HL-60 (cell line): ENCODE data around the gene MIOX.
A peak's percentile ranks its signal among the peaks of the same experiment; 100 is the strongest.

Source experiments
- DNase-seq, 2 experiments: peaks; one replicate each; pipeline ENCODE4 v3.0.0-alpha.2; 2010 to 2020; ENCODE audit warnings: low read depth in 1 of 2, low spot score in 1 of 2
- H3K27ac ChIP-seq: fragments of 250-450 bp; sonication (Bioruptor Pico); replicated peaks from 2 replicates; pipeline ENCODE4 v1.5.1; 2020; ENCODE audit warnings: mild to moderate bottlenecking, moderate library complexity
- H3K27me3 ChIP-seq: fragments of 250-450 bp; sonication (Bioruptor Pico); 2 replicates; pipeline ENCODE4 v1.5.1; 2021; ENCODE audit warnings: mild to moderate bottlenecking, moderate library complexity; ENCODE audit not compliant: insufficient read depth, poor library complexity, severe bottlenecking
- H3K4me3 ChIP-seq: replicated peaks from 2 replicates; pipeline ENCODE4 v1.5.1; 2011; ENCODE audit warnings: mild to moderate bottlenecking, control low read depth, low read length; ENCODE audit not compliant: insufficient read depth
- GABPA ChIP-seq: IDR thresholded peaks from 2 replicates; pipeline ENCODE4 v1.6.1; 2012; ENCODE audit warnings: low read depth
- POLR2AphosphoS5 ChIP-seq: IDR thresholded peaks from 2 replicates; pipeline ENCODE4 v1.6.1; 2012; ENCODE audit warnings: low read depth
- REST ChIP-seq: IDR thresholded peaks from 2 replicates; pipeline ENCODE4 v1.6.1; 2012; ENCODE audit warnings: low read depth; ENCODE audit not compliant: insufficient replicate concordance
- SPI1 ChIP-seq: IDR thresholded peaks from 2 replicates; pipeline ENCODE4 v1.6.1; 2012; ENCODE audit warnings: low read depth, mild to moderate bottlenecking, borderline replicate concordance
- TF ChIP-seq, protein P1 (sequence below): IDR thresholded peaks from one replicate; pipeline ENCODE4 v1.5.1; 2011; ENCODE audit warnings: low read length, control low read depth, inconsistent platforms; ENCODE audit not compliant: insufficient read depth

Gene MIOX

GRCh38 chr22:50505776-50506610 lies 19.3 kb downstream of the MIOX start:
- TF ChIP-seq REST, result no peak
- TF ChIP-seq SPI1, result no peak
- no peak for DNase-seq
- H3K27ac ChIP-seq, result no peak overlapping the region
- no peaks in the 10 kb centered on the region for H3K27me3 ChIP-seq
- H3K4me3 ChIP-seq, result peak overlapping the region; percentile 81; the same call in 1 of the 2 replicates

GRCh38 chr22:50506611-50507420 lies 20.2 kb downstream of the MIOX start:
- no peaks in the 10 kb centered on the region for H3K27me3 ChIP-seq
- H3K27ac ChIP-seq, result peak overlapping the region; percentile 89
- DNase-seq, result no peak
- peak overlapping the region; percentile 81 for H3K4me3 ChIP-seq
- TF ChIP-seq POLR2AphosphoS5, result no peak
- no peak for TF ChIP-seq REST
- TF ChIP-seq GABPA, result no peak

DNA sequence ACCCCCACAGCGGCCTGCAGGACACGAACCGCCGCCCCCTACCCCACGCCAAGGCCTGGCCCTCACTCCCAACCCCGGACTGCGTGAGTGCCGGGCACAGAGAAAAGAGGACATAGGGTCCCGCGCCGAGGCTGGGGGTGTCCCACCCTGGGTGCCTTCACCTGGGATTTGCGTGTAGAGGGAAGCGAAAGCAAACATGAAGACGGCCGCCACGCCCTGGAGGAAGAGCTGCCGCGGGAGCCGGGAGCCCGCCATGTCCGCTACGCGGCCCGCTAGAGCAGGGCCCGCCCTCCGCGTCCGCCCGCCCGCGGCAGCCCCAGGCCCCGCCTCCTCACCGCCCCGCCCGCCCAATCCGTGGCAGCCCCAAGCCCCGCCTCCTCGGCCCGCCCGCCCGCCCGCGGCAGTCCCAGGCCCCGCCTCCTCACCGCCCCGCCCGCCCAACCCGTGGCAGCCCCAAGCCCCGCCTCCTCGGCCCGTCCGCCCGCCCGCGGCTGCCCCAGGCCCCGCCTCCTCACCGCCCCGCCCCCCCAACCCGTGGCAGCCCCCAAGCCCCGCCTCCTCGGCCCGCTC lies 20.8 kb downstream of the MIOX start, which contains the start of gene LMF2:
TSS of gene LMF2 (minus strand) at position 282 of the 570 bp plus-strand sequence. CDS start at position 255, 27 bp downstream.
- peak; percentile 67 to 85 for DNase-seq
- TF ChIP-seq SPI1 (no peak), POLR2AphosphoS5 (peak; percentile 8; the same call in 1 of the 2 replicates)
- H3K27ac ChIP-seq, result peak within 1 kb of the TSS; percentile 91

GRCh38 chr22:50507991-50508884 lies 21.6 kb downstream of the MIOX start, which contains the start of gene NCAPH2:
NCAPH2 (plus strand) TSS chr22:50508224; CDS start chr22:50508338, 114 bp downstream.
- Histone ChIP-seq H3K27ac (peak within 1 kb of the TSS; percentile 91), H3K27me3 (no peaks in the 10 kb centered on the region), H3K4me3 (peak within 1 kb of the TSS; percentile 81)
- TF ChIP-seq REST (peak; percentile 65), SPI1 (no peak), GABPA (peak; percentile 46; the same call in 1 of the 2 replicates), POLR2AphosphoS5 (peak; percentile 87)
- TF ChIP-seq, protein P1, sequence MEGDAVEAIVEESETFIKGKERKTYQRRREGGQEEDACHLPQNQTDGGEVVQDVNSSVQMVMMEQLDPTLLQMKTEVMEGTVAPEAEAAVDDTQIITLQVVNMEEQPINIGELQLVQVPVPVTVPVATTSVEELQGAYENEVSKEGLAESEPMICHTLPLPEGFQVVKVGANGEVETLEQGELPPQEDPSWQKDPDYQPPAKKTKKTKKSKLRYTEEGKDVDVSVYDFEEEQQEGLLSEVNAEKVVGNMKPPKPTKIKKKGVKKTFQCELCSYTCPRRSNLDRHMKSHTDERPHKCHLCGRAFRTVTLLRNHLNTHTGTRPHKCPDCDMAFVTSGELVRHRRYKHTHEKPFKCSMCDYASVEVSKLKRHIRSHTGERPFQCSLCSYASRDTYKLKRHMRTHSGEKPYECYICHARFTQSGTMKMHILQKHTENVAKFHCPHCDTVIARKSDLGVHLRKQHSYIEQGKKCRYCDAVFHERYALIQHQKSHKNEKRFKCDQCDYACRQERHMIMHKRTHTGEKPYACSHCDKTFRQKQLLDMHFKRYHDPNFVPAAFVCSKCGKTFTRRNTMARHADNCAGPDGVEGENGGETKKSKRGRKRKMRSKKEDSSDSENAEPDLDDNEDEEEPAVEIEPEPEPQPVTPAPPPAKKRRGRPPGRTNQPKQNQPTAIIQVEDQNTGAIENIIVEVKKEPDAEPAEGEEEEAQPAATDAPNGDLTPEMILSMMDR, result no peak
- peak; percentile 92 to 96 for DNase-seq

More for the DNA sequence above, 20.8 kb downstream of the MIOX start, which contains the start of gene LMF2:
- Histone ChIP-seq H3K4me3 (peak within 1 kb of the TSS; percentile 81), H3K27me3 (no peaks in the 10 kb centered on the region)
